ENCODE measurements around the gene FRAS1.
"Not testable (repeated sequence)": the region's sequence is repeated elsewhere in the genome, so short reads cannot be mapped to it uniquely, and the experiment has no call there.

The FRAS1 gene

GRCh38 chr4:78210694-78211410 lies 153.7 kb downstream of the FRAS1 start:
- DNase-seq (ENCODE audit: low read depth in 1 of 2, low spot score in 1 of 2): no peak

GRCh38 chr4:78213218-78213617 lies 156.1 kb downstream of the FRAS1 start:
- no peak for DNase-seq (ENCODE audit: low read depth in 1 of 2, low spot score in 1 of 2)

- DNase-seq (ENCODE audit: low read depth in 1 of 2, low spot score in 1 of 2): no peak
Observed at GRCh38 chr4:78214078-78214477, 157.0 kb downstream of the FRAS1 start.

GRCh38 chr4:78217557-78217956 lies 160.4 kb downstream of the FRAS1 start:
- DNase-seq (ENCODE audit: low read depth in 1 of 2, low spot score in 1 of 2): no peak

GRCh38 chr4:78218260-78218659 lies 161.1 kb downstream of the FRAS1 start:
- no peak for DNase-seq (ENCODE audit: low read depth in 1 of 2, low spot score in 1 of 2)

GRCh38 chr4:78219825-78220224 lies 162.7 kb downstream of the FRAS1 start:
- no peak for DNase-seq (ENCODE audit: low read depth in 1 of 2, low spot score in 1 of 2)

GRCh38 chr4:78220283-78220682 lies 163.2 kb downstream of the FRAS1 start:
- no peak for DNase-seq (ENCODE audit: low read depth in 1 of 2, low spot score in 1 of 2)

- no peak for DNase-seq (ENCODE audit: low read depth in 1 of 2, low spot score in 1 of 2)
Observed at GRCh38 chr4:78222575-78223186, 165.6 kb downstream of the FRAS1 start.

GRCh38 chr4:78225236-78225635 lies 168.1 kb downstream of the FRAS1 start:
- DNase-seq (ENCODE audit: low read depth in 1 of 2, low spot score in 1 of 2): no peak

- DNase-seq (ENCODE audit: low read depth in 1 of 2, low spot score in 1 of 2): no peak
Observed at GRCh38 chr4:78226279-78226678, 169.2 kb downstream of the FRAS1 start.

- no peak for DNase-seq (ENCODE audit: low read depth in 1 of 2, low spot score in 1 of 2)
Observed at GRCh38 chr4:78227411-78228057, 170.4 kb downstream of the FRAS1 start.

GRCh38 chr4:78235800-78236199 lies 178.7 kb downstream of the FRAS1 start:
- no peak for DNase-seq (ENCODE audit: low read depth in 1 of 2, low spot score in 1 of 2)

GRCh38 chr4:78237360-78237759 lies 180.2 kb downstream of the FRAS1 start:
- DNase-seq (ENCODE audit: low read depth in 1 of 2, low spot score in 1 of 2): no peak

- no peak for DNase-seq (ENCODE audit: low read depth in 1 of 2, low spot score in 1 of 2)
Observed at GRCh38 chr4:78242071-78242470, 184.9 kb downstream of the FRAS1 start.

- no peak for DNase-seq (ENCODE audit: low read depth in 1 of 2, low spot score in 1 of 2)
Observed at GRCh38 chr4:78244705-78245485, 187.8 kb downstream of the FRAS1 start.

- DNase-seq (ENCODE audit: low read depth in 1 of 2, low spot score in 1 of 2): no peak
Observed at GRCh38 chr4:78247536-78248285, 190.6 kb downstream of the FRAS1 start.

- DNase-seq (ENCODE audit: low read depth in 1 of 2, low spot score in 1 of 2): no peak
Observed at GRCh38 chr4:78250500-78250899, 193.4 kb downstream of the FRAS1 start.

GRCh38 chr4:78252773-78253172 lies 195.7 kb downstream of the FRAS1 start:
- DNase-seq (ENCODE audit: low read depth in 1 of 2, low spot score in 1 of 2): not testable (repeated sequence)

GRCh38 chr4:78254893-78255292 lies 197.8 kb downstream of the FRAS1 start:
- no peak for DNase-seq (ENCODE audit: low read depth in 1 of 2, low spot score in 1 of 2)

- DNase-seq (ENCODE audit: low read depth in 1 of 2, low spot score in 1 of 2): no peak
Observed at GRCh38 chr4:78265006-78265405, 207.9 kb downstream of the FRAS1 start.

- DNase-seq (ENCODE audit: low read depth in 1 of 2, low spot score in 1 of 2): no peak
Observed at GRCh38 chr4:78267790-78268189, 210.7 kb downstream of the FRAS1 start.
